Bone marrow (tissue), 2 donors: ENCODE results near the gene NOL9.
"Not testable (repeated sequence)": the region's sequence is repeated elsewhere in the genome, so short reads cannot be mapped to it uniquely, and the experiment has no call there.

Source experiments
- DNase-seq, 2 donors: peaks; one replicate each; lab custom pipeline; 2025; lab: John Stamatoyannopoulos, UW

The NOL9 gene

DNA sequence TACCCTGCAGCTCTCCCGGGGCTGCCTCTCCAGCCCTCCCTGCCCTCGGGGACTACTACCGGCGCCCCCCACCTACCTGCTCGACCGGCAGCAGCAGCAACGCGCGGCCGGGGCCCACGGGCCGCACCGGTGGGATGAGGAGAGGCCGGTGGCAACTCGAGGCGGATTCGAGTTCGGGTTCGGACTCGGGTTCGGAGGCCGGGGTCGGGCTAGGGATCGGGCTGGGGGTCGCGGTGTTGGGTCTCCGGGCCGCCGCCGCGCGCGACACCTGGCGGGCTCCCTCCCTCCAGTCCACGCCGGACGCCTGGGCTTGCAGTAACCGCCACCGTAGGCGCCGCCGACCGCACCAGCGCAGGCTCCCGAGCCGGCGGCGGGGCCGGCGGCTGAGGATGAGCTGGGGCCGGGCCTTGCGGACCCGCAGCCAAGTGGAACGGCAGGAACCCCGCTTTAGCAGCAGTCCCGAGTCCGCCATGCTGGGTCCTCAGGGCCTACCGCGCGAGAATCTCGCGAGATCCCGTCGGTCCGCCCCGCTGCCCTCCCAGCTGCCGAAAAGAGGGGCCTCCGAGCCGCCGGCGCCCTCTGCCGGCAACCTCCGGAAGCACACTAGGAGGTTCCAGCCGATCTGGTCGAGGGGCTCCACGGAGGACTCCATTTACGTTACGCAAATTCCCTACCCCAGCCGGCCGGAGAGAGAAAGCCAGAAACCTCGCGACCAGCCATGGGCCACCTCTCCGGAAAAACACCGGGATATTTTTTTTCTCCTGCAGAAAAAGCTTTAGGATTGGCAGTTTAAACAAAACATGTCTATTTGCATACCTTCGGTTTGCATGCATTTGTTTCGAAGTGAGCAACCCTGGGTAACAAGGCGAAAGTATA, at the start of gene NOL9:
Gene NOL9 (minus strand): TSS at position 483 of the 876 bp plus-strand sequence. CDS start 11 bp downstream, at position 472.
- DNase-seq, result peak; percentile 84 to 85

- DNase-seq, result peak; percentile 65 to 90
Observed at GRCh38 chr1:6603238-6603914, 49.1 kb upstream of the NOL9 start.

GRCh38 chr1:6602669-6603237, 48.4 kb upstream of the NOL9 start, which contains the start of gene KLHL21:
Gene KLHL21, minus strand, starts transcription at chr1:6602869. Its CDS starts 52 bp downstream, at chr1:6602817.
- peak; percentile 85 to 90 for DNase-seq

DNA sequence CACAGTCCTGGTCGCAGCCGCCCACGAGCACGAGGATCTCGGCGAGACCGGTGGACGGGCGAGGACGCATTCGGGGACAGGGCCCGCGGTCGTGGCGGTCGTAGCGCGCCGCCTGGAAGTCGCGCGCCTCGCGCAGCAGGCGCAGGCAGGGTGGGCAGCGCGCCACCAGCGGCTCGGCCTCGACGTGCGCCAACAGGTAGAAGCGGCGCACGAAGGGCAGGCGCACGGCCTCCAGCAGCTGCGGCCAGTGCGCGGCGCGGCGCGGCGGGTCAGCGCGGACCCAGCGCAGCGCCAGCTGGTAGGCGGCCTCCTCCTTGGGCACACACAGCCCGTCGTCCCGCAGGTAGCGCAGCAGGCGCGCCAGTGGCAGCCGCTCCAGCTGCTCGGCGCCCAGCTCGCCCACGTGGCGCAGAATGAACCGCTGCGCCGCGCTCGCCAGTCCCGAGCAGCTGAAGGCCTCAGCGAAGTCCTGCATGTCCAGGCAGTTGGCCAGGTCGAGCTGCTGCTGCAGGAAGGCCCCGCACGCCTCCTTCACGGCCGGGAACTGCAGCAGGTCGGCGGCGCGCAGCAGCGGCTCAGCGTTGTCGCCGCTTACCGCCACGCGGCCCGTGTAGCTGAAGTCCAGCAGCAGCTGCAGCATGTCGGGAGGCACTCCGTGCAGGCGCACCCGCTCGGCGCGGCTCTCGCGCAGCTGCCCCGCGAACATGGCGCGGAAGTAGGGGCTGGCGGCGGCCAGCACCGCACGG, 47.8 kb upstream of the NOL9 start:
- DNase-seq, result no peak

GRCh38 chr1:6601049-6601922, 47.0 kb upstream of the NOL9 start:
- peak; percentile 71 to 82 for DNase-seq

DNA sequence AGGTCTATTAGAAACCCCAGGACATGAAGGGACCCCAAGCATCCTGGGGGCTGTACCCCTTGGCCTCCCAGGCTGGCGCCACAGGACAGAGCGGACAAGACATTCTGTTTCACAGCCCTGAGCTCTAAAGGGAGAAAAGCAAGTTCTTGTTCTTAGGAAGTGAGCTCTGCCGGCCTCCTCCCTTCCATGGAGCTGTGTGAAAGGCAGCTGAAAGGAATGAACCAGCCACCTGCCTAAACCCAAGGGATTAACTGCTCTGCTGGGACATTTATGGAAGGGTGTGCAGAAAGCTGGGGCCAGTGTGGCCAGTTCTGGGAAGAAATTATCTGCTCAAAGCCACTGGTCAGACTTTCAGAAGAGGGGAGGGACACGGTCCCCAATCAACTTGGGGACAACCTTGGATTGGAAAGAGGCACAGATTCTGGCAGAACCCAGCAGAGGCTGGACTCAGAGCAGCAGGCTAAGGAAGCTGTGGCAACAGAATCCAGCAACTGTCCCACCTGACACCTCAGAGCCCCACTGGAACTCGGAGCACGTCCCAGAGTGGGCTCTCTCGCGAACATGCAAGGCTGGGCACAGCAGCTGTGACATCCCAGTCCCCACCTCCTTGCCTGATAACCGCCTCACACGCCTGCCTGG, 46.2 kb upstream of the NOL9 start:
- DNase-seq, result no peak

DNA sequence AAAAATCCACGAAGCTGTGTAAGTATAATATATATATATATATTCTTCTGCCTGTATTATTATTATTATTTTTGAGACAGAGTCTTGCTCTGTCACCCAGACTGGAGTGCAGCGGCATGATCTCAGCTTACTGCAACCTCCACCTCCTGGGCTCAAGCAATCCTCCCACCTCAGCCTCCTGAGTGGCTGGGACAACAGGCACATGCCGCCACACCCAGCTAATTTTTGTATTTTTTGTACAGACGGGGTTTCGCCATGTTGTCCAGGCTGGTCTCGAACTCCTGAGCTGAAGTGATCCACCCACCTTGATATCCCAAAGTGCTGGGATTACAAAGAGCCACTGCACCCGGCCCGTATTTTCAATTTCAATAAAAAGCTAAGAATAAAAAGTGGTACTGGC, 45.7 kb upstream of the NOL9 start:
- not testable (repeated sequence) for DNase-seq

GRCh38 chr1:6599141-6599975, 45.0 kb upstream of the NOL9 start:
- peak; percentile 16 to 54 for DNase-seq

DNA sequence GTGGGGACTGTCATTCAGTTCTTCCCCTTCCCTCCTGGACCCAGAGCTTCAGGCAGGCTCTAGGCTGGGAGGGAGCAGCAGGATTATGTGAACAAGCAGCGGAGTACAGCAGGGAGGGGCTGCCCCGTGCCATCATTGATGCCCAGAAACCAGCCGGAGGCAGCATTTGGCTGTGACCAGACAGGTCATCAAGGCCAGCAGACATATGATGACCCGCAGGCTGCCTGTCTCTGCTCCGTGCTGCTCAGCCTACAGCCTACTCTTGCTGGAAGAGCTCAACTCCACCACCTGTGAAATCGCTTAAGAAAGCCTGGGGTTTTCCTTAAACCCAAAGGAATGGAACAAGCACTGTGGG, 43.4 kb upstream of the NOL9 start:
- DNase-seq, result no peak

DNA sequence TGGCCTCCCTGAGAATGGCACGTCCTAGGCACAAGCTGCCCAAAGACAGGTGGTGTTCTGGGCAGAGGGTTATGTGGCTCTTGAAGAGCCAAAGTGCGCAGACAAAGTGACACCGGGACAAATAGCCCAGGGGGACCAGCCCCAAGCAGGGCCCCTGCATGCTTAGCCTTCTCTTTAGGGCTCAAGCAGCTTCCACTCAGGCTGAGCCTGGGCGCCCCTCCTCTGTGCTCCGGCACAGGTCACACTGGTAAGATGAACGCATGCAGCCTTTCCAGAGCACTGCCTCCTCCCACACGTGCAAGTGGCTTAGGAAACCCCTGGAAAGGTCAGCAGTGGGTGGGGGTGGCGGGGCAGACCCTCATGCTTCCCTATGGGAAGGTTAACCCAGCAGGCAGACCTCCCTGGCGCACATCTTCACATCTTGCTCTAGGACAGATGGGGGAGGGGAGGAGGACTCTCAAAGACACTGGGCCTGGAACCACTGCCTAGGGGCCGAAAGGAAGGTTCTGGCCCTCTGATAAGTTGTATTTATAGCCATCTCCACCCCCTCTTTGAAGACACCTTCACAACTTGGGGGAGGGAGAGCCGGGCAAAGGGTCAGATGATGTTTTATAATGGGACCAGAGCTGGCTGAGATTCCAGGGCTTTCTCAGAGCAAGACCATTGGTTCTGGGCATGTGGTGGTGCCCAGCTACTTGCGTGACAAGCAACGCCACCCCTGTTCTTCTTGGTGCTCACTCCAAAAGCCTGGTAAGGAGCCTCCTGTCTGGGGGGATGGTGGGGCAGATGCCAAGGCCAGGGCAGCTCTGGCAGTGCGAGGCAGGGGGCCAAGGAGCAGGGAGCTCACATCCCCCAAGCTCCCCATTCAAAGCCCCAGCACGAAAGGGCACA, 42.8 kb upstream of the NOL9 start:
- no peak for DNase-seq

DNA sequence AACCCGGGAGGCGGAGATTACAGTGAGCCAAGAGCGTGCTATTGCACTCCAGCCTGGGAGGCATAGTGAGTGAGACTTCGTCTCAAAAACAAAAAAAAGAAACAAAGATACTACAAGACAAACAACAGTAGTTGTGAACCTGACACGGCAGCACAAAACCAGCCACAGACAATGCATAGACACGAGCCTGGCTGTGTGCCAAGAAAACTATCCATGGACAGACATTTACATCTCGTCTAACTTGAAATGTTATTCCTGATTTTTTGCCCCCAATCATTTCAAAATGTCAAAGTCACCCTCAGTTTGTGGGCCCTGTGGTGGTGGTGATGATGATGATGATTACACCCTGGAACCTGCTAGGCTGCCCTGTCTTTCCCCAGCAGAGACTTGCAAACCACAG, 42.0 kb upstream of the NOL9 start:
- DNase-seq, result no peak

GRCh38 chr1:6594977-6595740, 40.8 kb upstream of the NOL9 start:
- no peak for DNase-seq

DNA sequence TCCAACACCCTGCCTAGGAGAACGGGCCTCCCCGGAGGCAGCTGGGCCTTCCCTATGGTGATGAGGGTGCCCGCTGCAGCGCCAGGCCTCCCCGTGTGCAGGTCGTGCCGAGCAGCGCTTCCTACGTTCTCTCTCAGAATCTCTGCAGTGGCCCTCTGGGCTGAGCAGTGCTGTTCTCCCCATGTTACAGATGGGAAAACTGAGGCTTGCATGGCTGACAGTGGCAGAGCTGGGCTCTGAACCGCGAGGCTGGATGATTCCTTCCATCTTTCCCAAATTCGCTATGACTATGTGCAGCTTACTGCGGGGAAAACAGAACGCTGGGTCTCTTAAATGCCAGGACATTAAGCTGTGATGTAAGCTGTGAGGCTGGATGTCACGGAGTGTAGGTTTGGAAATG, 39.5 kb upstream of the NOL9 start:
- DNase-seq, result no peak

DNA sequence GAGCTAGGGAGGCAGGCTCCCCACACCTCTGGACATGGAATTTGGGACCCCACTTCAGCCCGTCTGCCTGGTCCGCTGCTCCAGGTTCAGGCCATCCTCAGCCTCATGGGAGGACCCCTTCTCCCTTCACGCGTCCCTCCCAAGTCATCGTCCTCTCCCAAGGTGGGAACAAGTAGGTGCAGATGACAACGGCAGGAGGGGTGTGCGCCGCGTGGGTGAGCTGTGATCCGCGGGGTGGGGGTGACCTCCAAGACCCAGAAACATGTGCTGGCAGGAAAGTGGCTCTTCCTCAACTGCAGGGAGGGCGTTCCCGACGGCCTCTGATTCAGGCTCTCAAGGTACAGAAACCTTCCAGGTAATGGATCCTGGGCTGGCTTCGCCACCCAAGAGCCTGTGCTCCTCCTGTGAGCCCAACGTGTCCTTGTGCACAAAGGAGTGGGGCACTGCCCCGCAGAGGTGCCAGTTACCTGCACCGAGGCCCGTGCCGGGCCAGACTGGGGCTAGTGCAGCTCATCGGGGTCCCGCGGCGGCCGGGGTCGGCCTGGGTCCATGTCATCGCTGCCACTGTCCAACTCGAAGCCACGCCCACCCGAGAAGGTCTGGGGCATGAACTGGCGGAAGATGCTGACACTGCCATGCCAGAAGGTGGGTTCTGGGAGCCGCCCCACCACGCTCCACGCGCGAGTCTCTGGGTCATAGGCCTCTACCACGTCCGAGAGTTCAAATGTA, 38.7 kb upstream of the NOL9 start:
- no peak for DNase-seq

DNA sequence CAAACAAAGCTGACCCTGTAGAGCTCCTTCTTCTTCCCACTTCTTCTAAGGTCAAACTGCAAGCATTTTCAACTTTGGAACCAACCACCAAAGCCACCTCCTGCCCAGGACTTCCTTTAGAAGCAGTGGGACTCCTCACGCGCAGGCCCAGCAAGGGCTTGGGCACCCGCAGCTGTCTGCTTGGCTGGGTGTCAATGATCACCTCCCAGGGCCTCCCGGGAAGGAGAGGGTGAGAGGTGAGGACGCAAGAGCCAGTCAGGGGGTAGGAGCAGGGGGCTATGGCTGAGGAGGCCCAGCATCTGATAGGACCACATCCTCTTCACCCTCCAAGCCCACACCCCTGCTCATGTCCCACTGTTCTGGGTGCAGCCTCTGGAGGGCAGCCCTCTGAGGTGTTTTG, 38.1 kb upstream of the NOL9 start:
- DNase-seq, result no peak

DNA sequence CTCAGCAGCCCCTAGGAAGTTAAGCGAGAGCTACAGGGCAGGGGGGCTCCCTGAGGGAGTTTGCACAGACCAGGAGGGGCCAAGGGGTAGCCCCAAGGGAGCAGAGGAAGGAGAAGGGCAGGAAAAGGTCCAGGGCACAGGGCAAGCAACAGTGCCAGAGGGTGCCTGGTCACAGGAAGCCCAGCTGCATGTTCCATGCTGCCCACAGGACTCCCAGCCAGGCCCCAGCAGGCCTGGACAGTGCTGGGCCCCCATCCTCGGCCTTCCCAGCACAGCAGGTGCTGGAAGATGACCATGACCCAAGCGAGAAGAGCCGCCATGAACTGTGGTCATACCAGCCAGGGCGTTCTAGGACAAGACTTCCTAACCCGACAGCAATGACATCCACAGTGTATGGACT, 37.3 kb upstream of the NOL9 start:
- DNase-seq, result no peak

DNA sequence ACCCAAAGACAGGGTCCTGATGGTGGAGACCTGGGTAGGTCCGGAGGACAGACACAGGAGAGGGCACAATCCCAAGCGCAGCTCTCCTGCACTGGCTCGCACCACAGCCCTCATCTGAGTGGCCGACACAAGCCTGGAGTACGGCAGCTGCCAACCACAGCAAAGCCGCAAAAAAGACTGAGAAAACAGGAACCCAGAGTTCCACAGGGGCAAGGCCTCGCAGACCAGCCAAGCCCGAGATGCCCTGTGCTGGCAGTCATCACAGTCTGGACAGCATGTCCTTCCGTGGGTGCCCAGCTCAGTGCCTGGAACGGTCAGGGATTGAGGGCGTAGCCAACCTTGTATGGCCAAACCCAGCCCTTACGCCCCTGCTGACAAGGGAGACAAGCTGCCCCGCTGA, 36.9 kb upstream of the NOL9 start:
- peak in 1 of 2 donors; percentile 10 for DNase-seq
